Measurements from ENCODE around the gene CSAG2.

CSAG2 gene

GRCh38 chrX:152658302-152658701 is 50.8 kb downstream of the CSAG2 start:
- no peak for DNase-seq

Measured in suppressor macrophage (primary cell).